OCI-LY3 (cell line): ENCODE data around the gene OR2A5.

Source experiments
- H2AFZ ChIP-seq: fragments of 200-600, 300-600 bp; shearing (Covaris generic); 2 replicates; pipeline ENCODE4 v1.6.0; 2014; ENCODE audit warnings: antibody characterized with exemption, low read depth, low read length
- H3K27ac ChIP-seq: fragments of 200-600, 300-600 bp; sonication (generic); 2 replicates; pipeline ENCODE4 v1.5.1; 2014; ENCODE audit warnings: mild to moderate bottlenecking, low read length, moderate library complexity, mixed read lengths
- H3K27me3 ChIP-seq: fragments of 200-600, 300-600 bp; sonication (generic); 2 replicates; pipeline ENCODE4 v1.6.1; 2014; ENCODE audit warnings: low read depth, low read length, mixed read lengths
- H3K36me3 ChIP-seq: fragments of 200-600, 300-600 bp; sonication (generic); replicated peaks from 2 replicates; pipeline ENCODE3; 2014; ENCODE audit warnings: low read depth, low read length, mixed read lengths
- H3K4me1 ChIP-seq: fragments of 300-600, 200-600 bp; sonication (generic); 2 replicates; pipeline ENCODE4 v1.6.1; 2014; ENCODE audit warnings: low read length, mixed read lengths
- H3K4me2 ChIP-seq: fragments of 200-600, 300-600 bp; sonication (generic); 2 replicates; pipeline ENCODE4 v1.6.1; 2014; ENCODE audit warnings: low read length, mixed read lengths
- H3K4me3 ChIP-seq: fragments of 300-600, 200-600 bp; sonication (generic); 2 replicates; pipeline ENCODE4 v1.5.1; 2014; ENCODE audit warnings: antibody characterized with exemption, mild to moderate bottlenecking, low read length, moderate library complexity
- H3K79me2 ChIP-seq: fragments of 300-600, 200-600 bp; shearing (Covaris generic); 2 replicates; pipeline ENCODE4 v1.6.1; 2014; ENCODE audit warnings: mild to moderate bottlenecking, low read length, mixed read lengths
- H3K9ac ChIP-seq: fragments of 300-600, 200-600 bp; shearing (Covaris generic); 2 replicates; pipeline ENCODE4 v1.6.0; 2014; ENCODE audit warnings: mild to moderate bottlenecking, low read length, moderate library complexity
- H3K9me3 ChIP-seq: fragments of 200-600, 300-600 bp; shearing (Covaris generic); 2 replicates; pipeline ENCODE4 v1.6.1; 2014; ENCODE audit warnings: low read length, mixed read lengths; ENCODE audit not compliant: insufficient read depth
- H4K20me1 ChIP-seq: fragments of 200-600, 300-600 bp; sonication (generic); 2 replicates; pipeline ENCODE4 v1.6.1; 2016; ENCODE audit warnings: low read length, mixed read lengths; ENCODE audit not compliant: insufficient read depth
- EZH2phosphoT487 ChIP-seq: fragments of 200-600 bp; shearing (Covaris generic); IDR thresholded peaks from 2 replicates; pipeline ENCODE4 v1.6.1; 2018; ENCODE audit warnings: antibody characterized with exemption, mixed run types, low read depth
- TF ChIP-seq, protein P1 (sequence below): fragments of 200-600, 300-600 bp; sonication (generic); IDR thresholded peaks from 2 replicates; pipeline ENCODE4 v1.5.1; 2014; ENCODE audit warnings: antibody characterized with exemption, low read length, low read depth

The OR2A5 gene

DNA sequence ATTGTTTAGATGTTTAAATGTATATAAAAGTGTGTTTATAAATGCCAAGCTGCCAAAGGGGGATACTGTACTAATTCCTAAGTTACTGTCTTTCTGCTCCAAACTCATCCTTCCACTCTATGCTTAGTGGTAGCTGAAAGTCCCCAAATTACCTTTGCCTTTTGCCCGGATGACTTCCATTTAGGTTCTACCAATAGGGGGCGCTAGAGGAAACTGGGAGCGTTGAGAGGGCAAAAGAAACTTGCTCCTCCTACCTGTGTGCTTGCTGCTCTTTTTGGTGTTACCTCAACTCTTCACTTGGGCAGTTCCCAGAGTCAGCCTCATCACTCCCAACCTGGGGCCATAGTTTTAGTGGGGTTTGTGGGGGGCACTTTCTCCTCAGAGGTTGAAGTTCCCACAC is 15.0 kb downstream of the OR2A5 start:
- Histone ChIP-seq H3K36me3 (no peaks in the 10 kb centered on the region), H3K27me3 (no peaks in the 10 kb centered on the region), H3K4me3 (no peak overlapping the region), H3K27ac (no peak overlapping the region), H3K4me2 (no peak overlapping the region), H2AFZ (no peak overlapping the region), H4K20me1 (no peaks in the 10 kb centered on the region), H3K4me1 (no peaks in the 10 kb centered on the region), H3K79me2 (no peaks in the 10 kb centered on the region), H3K9ac (no peak overlapping the region), H3K9me3 (no peaks in the 10 kb centered on the region)
- TF ChIP-seq EZH2phosphoT487, result no peak
- TF ChIP-seq, protein P1, sequence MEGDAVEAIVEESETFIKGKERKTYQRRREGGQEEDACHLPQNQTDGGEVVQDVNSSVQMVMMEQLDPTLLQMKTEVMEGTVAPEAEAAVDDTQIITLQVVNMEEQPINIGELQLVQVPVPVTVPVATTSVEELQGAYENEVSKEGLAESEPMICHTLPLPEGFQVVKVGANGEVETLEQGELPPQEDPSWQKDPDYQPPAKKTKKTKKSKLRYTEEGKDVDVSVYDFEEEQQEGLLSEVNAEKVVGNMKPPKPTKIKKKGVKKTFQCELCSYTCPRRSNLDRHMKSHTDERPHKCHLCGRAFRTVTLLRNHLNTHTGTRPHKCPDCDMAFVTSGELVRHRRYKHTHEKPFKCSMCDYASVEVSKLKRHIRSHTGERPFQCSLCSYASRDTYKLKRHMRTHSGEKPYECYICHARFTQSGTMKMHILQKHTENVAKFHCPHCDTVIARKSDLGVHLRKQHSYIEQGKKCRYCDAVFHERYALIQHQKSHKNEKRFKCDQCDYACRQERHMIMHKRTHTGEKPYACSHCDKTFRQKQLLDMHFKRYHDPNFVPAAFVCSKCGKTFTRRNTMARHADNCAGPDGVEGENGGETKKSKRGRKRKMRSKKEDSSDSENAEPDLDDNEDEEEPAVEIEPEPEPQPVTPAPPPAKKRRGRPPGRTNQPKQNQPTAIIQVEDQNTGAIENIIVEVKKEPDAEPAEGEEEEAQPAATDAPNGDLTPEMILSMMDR, result peak; percentile 37

- no peaks in the 10 kb centered on the region for H3K4me1 ChIP-seq
- peaks cover 5% of the 10 kb centered on the region for H3K27me3 ChIP-seq
- no peak for TF ChIP-seq EZH2phosphoT487
- TF ChIP-seq, protein P1, result no peak
- no peaks in the 10 kb centered on the region for H3K36me3 ChIP-seq
- no peaks in the 10 kb centered on the region for H4K20me1 ChIP-seq
- no peak within 1 kb of the TSS for H3K4me2 ChIP-seq
- H3K27ac ChIP-seq, result no peak within 1 kb of the TSS
- no peak within 1 kb of the TSS for H3K4me3 ChIP-seq
- no peak within 1 kb of the TSS for H2AFZ ChIP-seq
- H3K9ac ChIP-seq, result no peak within 1 kb of the TSS
- no peaks in the 10 kb centered on the region for H3K9me3 ChIP-seq
- no peaks in the 10 kb centered on the region for H3K79me2 ChIP-seq
Measured at GRCh38 chr7:144069511-144069910, 20.8 kb downstream of the OR2A5 start, which contains the start of gene OR2A25. TSS of gene OR2A25 (plus strand) at chr7:144069811. CDS start at chr7:144074220, 4,409 bp downstream.

DNA sequence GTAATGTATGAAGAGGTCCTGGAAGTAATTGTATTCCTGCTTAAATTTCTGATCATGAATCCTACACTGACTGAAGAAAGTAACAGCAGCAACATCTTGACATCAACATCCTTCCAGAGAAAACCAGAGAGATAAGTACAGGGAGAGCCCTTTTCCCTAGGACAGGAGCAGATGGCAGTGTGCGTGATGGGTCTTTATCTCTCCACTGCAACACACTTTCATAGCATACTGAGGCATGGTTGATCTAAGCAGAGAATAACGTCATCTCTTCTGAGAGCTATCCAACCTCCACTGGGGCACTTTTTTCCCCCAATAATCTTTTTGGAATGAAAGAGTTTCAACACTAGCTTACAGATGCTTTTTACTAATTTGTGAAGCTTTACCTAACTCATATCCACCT is 21.2 kb downstream of the OR2A5 start:
- Histone ChIP-seq H3K36me3 (no peaks in the 10 kb centered on the region), H3K79me2 (no peaks in the 10 kb centered on the region), H3K4me1 (no peaks in the 10 kb centered on the region), H3K4me2 (no peak overlapping the region), H4K20me1 (no peaks in the 10 kb centered on the region), H3K9me3 (no peaks in the 10 kb centered on the region), H3K4me3 (no peak overlapping the region), H2AFZ (no peak overlapping the region), H3K27me3 (peaks cover 5% of the 10 kb centered on the region), H3K27ac (no peak overlapping the region), H3K9ac (no peak overlapping the region)
- no peak for TF ChIP-seq EZH2phosphoT487
- TF ChIP-seq, protein P1, result no peak

GRCh38 chr7:144074374-144074773 is 25.6 kb downstream of the OR2A5 start:
- Histone ChIP-seq H3K9me3 (no peaks in the 10 kb centered on the region), H2AFZ (no peak overlapping the region), H3K79me2 (no peaks in the 10 kb centered on the region), H3K4me2 (no peak overlapping the region), H3K4me1 (no peaks in the 10 kb centered on the region), H3K27ac (no peak overlapping the region), H3K9ac (no peak overlapping the region), H3K36me3 (no peaks in the 10 kb centered on the region), H3K27me3 (peaks cover 4% of the 10 kb centered on the region), H4K20me1 (no peaks in the 10 kb centered on the region), H3K4me3 (no peak overlapping the region)
- TF ChIP-seq EZH2phosphoT487, result no peak
